ENCODE measurements around the gene S1PR3.

S1PR3 gene

GRCh38 chr9:89039664-89040063, 48.4 kb downstream of the S1PR3 start:
- no peak for DNase-seq

DNA sequence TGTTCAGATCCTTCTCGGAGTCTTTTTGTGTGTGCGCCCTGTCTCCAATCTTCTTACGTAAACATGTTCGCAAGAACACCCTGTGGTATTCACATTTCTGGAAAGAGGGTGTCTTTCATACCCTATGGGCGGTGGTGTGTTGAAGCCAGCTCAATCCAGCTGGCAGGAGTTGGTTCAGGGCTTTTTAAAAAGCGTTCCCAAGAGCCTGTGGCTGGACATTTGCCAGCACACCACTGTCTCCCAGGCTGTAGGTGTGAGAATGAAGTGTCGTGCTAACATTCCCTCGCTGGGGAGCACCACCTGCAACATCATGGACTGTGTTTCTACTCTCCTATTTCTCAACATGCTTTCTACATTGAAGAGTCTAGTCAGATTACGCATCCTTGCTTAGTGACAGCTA, 51.7 kb downstream of the S1PR3 start:
- DNase-seq: no peak

- no peak for DNase-seq
These were observed 52.8 kb downstream of the S1PR3 start for GRCh38 chr9:89044104-89044503.

DNA sequence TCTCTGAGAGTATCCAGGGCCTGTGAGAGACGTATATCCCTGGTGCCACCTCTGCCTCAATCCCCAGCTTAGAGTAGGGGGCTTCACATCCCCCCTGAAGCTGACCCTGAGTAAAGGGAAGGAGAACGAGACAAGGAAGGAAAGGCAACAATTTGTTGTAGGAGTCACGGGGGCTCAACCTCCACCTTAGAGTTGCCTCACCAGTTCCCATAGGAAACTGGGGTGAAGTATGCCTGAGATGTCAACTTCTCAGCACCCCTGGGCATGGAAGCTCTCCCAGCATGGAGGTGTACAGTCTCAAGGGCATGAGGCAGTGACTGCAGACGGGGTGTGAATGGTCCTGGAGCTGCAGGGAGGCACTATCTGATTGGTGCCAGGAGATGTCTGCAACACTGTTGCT, 53.6 kb downstream of the S1PR3 start:
- DNase-seq: no peak

GRCh38 chr9:89046832-89047231, 55.6 kb downstream of the S1PR3 start:
- DNase-seq: no peak

DNA sequence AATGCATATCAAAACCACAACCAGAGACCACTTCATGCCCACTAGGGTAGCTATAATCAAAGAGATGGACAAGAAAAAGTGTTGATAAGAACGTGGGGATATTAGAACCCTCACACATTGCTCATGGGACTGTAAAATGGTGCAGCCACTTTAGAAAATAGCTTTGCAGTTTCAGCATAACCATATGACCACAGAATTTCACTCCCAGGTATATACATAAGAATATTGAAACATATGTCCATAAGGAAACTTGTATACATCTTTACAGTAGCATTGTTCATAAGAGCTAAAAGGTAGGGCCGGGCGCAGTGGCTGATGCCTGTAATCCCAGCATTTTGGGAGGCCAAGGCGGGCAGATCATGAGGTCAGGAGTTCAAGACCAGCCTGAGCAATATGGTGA, 56.4 kb downstream of the S1PR3 start:
- no peak for DNase-seq

DNA sequence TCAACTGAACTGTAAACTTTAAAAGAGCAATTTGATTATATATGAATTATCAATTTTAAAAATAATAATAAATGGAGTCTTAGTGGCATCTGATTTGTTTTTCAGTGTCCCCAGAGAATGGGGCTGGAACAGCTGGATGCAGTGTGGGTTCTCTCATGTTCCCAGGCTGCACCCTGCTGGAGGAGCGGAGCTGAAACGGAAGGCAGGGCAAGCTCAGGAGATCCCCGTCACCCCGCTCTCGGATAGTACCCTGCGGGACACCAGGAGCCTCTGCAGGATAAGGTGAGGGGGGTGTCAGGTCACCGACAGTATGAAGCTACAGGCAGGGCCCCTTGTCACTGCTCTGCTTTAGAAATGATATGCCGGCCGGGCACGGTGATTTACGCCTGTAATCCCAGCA, 57.3 kb downstream of the S1PR3 start:
- DNase-seq: no peak

GRCh38 chr9:89049646-89050045, 58.4 kb downstream of the S1PR3 start:
- DNase-seq: no peak

GRCh38 chr9:89051421-89052025, 60.3 kb downstream of the S1PR3 start:
- DNase-seq: no peak

DNA sequence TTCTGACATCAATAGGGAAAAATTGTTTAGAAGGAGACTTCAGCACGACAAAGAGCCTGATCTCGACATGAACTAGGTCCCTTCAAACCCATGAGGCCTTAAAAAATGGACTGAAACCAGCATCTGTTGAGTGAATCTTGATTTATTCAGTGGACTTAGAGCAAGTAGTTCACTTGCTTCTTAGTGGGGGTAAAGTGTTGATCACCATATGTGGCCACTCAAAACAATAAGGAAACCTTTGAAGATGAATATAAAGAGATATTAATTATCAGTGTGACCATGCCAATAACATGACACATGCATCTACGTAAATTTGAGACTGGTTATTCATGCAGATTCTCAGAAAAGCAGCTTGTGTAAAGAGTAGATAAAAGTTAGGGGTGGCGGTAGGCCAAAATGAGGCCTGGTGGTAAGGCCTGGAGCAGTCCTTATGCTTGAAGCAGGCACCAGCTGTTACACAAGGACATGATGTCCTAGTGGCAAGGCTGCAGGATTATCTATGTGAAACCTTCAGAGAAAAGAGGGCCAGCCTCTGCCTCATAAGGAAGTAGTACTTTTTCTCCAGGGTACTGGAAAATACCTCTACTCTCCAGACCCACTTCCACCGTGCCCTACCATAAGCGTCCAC, 61.3 kb downstream of the S1PR3 start:
- no peak for DNase-seq

DNA sequence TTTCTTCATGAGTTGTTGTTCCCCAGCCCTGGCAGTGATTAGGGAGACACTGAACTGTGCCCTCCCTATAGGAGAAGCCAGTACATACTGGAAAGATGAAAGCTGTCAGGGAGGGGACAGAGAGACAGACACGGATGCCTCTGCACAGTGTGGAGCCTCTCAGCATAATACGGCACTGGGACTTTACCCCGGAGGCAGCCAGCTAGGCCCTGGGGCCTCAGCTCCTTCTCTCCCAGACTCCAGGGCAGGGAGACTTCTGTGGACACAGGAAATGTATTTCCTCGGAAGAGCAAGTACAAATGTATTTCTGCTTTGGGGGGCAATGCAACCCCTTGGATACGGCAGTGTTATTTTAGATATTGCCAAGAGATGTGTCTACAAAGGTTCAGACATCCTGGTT, 62.0 kb downstream of the S1PR3 start:
- DNase-seq: no peak

Measured in central memory CD4-positive, alpha-beta T cell (primary cell).